ENCODE data around the gene LUZP2. TPM values are rescaled to one million over a fixed set of nuclear protein-coding genes. Genes with fewer than 3 reads are reported as not detected.

The LUZP2 gene
- polyA plus RNA-seq, 1 of the 3 experiments (the other 2 are of a cell fraction) = 0.03 TPM

DNA sequence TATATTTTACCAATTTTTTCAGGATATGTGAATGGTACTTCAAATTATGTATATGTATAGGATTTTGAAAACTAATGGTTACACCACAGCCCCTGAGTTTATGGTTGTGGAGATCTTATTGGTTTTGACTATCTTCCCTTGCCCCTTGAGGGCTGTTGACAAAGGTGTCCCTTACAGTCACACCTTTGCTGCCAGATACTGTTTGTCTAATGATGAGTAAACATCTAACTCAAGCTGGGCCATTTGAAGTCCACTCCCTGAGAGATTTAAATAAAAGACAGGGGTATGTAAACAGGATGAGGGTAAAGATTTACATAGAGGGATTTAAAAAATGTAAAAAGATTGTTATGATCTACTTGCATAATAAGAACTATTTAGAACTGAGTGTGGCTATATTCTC is 38.9 kb upstream of the LUZP2 start:
- no peaks in the 10 kb centered on the region for H3K27me3 ChIP-seq (ENCODE audit: insufficient read depth)
- no peak for DNase-seq
- no peak overlapping the region for H3K4me2 ChIP-seq
- H2AFZ ChIP-seq (ENCODE audit: low read depth) = no peak overlapping the region
- no peaks in the 10 kb centered on the region for H3K4me1 ChIP-seq (ENCODE audit: control insufficient read depth in 1 of 2, insufficient read depth in 2 of 2, low read depth in 1 of 2, low read length in 1 of 2)
- no peaks in the 10 kb centered on the region for H3K79me2 ChIP-seq (ENCODE audit: insufficient read depth)
- no peaks in the 10 kb centered on the region for H4K20me1 ChIP-seq (ENCODE audit: insufficient read depth)
- H3K9ac ChIP-seq = no peak overlapping the region
- TF ChIP-seq GATA2 (CRISPR knock-in tag; IDR thresholded peaks at IDR 0.05) (no peak), EP300 (IDR thresholded peaks at IDR 0.05; ENCODE audit: borderline replicate concordance in 1 of 2, low read depth in 1 of 2, low read length in 1 of 2) (no peak), JUND (IDR thresholded peaks at IDR 0.05) (no peak), SMC3 (IDR thresholded peaks at IDR 0.05; ENCODE audit: low read depth, low read length) (no peak), USF2 (IDR thresholded peaks at IDR 0.05; ENCODE audit: borderline replicate concordance, low read depth, low read length) (no peak), NRF1 (IDR thresholded peaks at IDR 0.05; ENCODE audit: low read depth, low read length) (no peak), RFX5 (IDR thresholded peaks at IDR 0.05; ENCODE audit: low read length) (no peak), FOXM1 (IDR thresholded peaks at IDR 0.05; ENCODE audit: low read depth) (no peak), FOXJ3 (CRISPR knock-in tag; IDR thresholded peaks at IDR 0.05) (no peak), MAX (IDR thresholded peaks at IDR 0.05; ENCODE audit: low read depth) (no peak)
- H3K4me3 ChIP-seq (ENCODE audit: low read depth in 2 of 2, low read length in 1 of 2) = no peak overlapping the region
- CTCF ChIA-PET = no interaction called here
- no peaks in the 10 kb centered on the region for H3K9me3 ChIP-seq
- H3K27ac ChIP-seq (ENCODE audit: low read depth in 2 of 2, low read length in 1 of 2) = no peak overlapping the region
- peaks cover 4% of the 10 kb centered on the region for H3F3A ChIP-seq (replicated peaks; ENCODE audit: insufficient read depth)
- H3K9me2 ChIP-seq = no peaks in the 10 kb centered on the region
- POLR2A ChIA-PET = no interaction called here
- no peaks in the 10 kb centered on the region for H3K36me3 ChIP-seq (replicated peaks in 1 of 2; ENCODE audit: control insufficient read depth in 1 of 2, insufficient read depth in 2 of 2, low read length in 1 of 2)

GRCh38 chr11:24470431-24470830 is 26.4 kb upstream of the LUZP2 start:
- TF ChIP-seq TAF1 (IDR thresholded peaks at IDR 0.05; ENCODE audit: borderline replicate concordance, low read depth, low read length) = no peak
- no peak for TF ChIP-seq ELF1 (IDR thresholded peaks at IDR 0.05)
- no peak for TF ChIP-seq RCOR1 (IDR thresholded peaks at IDR 0.05; ENCODE audit: low read length)
- TF ChIP-seq, protein P1, sequence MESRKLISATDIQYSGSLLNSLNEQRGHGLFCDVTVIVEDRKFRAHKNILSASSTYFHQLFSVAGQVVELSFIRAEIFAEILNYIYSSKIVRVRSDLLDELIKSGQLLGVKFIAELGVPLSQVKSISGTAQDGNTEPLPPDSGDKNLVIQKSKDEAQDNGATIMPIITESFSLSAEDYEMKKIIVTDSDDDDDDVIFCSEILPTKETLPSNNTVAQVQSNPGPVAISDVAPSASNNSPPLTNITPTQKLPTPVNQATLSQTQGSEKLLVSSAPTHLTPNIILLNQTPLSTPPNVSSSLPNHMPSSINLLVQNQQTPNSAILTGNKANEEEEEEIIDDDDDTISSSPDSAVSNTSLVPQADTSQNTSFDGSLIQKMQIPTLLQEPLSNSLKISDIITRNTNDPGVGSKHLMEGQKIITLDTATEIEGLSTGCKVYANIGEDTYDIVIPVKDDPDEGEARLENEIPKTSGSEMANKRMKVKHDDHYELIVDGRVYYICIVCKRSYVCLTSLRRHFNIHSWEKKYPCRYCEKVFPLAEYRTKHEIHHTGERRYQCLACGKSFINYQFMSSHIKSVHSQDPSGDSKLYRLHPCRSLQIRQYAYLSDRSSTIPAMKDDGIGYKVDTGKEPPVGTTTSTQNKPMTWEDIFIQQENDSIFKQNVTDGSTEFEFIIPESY (IDR thresholded peaks at IDR 0.05; ENCODE audit: borderline replicate concordance, low read depth) = no peak
- TF ChIP-seq, protein P2, sequence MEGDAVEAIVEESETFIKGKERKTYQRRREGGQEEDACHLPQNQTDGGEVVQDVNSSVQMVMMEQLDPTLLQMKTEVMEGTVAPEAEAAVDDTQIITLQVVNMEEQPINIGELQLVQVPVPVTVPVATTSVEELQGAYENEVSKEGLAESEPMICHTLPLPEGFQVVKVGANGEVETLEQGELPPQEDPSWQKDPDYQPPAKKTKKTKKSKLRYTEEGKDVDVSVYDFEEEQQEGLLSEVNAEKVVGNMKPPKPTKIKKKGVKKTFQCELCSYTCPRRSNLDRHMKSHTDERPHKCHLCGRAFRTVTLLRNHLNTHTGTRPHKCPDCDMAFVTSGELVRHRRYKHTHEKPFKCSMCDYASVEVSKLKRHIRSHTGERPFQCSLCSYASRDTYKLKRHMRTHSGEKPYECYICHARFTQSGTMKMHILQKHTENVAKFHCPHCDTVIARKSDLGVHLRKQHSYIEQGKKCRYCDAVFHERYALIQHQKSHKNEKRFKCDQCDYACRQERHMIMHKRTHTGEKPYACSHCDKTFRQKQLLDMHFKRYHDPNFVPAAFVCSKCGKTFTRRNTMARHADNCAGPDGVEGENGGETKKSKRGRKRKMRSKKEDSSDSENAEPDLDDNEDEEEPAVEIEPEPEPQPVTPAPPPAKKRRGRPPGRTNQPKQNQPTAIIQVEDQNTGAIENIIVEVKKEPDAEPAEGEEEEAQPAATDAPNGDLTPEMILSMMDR (IDR thresholded peaks at IDR 0.05) = no peak
- no peak for TF ChIP-seq SMC3 (IDR thresholded peaks at IDR 0.05; ENCODE audit: low read depth, low read length)
- no peak for TF ChIP-seq MAX (IDR thresholded peaks at IDR 0.05; ENCODE audit: low read depth)
- no peak for TF ChIP-seq REST (IDR thresholded peaks at IDR 0.05; ENCODE audit: low read depth, low read length)
- Histone ChIP-seq H3K9ac (no peak overlapping the region), H3K36me3 (replicated peaks in 1 of 2; ENCODE audit: control insufficient read depth in 1 of 2, insufficient read depth in 2 of 2, low read length in 1 of 2) (no peaks in the 10 kb centered on the region)

More at GRCh38 chr11:24470431-24470830, 26.4 kb upstream of the LUZP2 start:
- WGBS (ENCODE audit: low lambda C conversion rate) = 84% methylated on average over 1 of the region's 1 CpG
- ChIA-PET CTCF (interaction anchor here (0.6 kb wide), 1 partner anchor 288 kb away, joined by 3 read pairs; no protein-coding TSS in a partner anchor), POLR2A (no interaction called here)
- no peaks in the 10 kb centered on the region for H4K20me1 ChIP-seq (ENCODE audit: insufficient read depth)
- DNase-seq = no peak
- no peaks in the 10 kb centered on the region for H3K9me2 ChIP-seq
- no peak overlapping the region for H2AFZ ChIP-seq (ENCODE audit: low read depth)
- H3F3A ChIP-seq (replicated peaks; ENCODE audit: insufficient read depth) = no peaks in the 10 kb centered on the region
- no peaks in the 10 kb centered on the region for H3K9me3 ChIP-seq
- no peak overlapping the region for H3K4me3 ChIP-seq (ENCODE audit: low read depth in 2 of 2, low read length in 1 of 2)
- H3K4me1 ChIP-seq (ENCODE audit: control insufficient read depth in 1 of 2, insufficient read depth in 2 of 2, low read depth in 1 of 2, low read length in 1 of 2) = no peaks in the 10 kb centered on the region
- no peaks in the 10 kb centered on the region for H3K79me2 ChIP-seq (ENCODE audit: insufficient read depth)
- H3K27ac ChIP-seq (ENCODE audit: low read depth in 2 of 2, low read length in 1 of 2) = no peak overlapping the region
- no peak overlapping the region for H3K4me2 ChIP-seq
- H3K27me3 ChIP-seq (ENCODE audit: insufficient read depth) = no peaks in the 10 kb centered on the region

Measured in SK-N-SH (cell line).